ENCODE measurements around the gene RAPGEF2.
"Not testable (repeated sequence)": the region's sequence is repeated elsewhere in the genome, so short reads cannot be mapped to it uniquely, and the experiment has no call there.

The RAPGEF2 gene

DNA sequence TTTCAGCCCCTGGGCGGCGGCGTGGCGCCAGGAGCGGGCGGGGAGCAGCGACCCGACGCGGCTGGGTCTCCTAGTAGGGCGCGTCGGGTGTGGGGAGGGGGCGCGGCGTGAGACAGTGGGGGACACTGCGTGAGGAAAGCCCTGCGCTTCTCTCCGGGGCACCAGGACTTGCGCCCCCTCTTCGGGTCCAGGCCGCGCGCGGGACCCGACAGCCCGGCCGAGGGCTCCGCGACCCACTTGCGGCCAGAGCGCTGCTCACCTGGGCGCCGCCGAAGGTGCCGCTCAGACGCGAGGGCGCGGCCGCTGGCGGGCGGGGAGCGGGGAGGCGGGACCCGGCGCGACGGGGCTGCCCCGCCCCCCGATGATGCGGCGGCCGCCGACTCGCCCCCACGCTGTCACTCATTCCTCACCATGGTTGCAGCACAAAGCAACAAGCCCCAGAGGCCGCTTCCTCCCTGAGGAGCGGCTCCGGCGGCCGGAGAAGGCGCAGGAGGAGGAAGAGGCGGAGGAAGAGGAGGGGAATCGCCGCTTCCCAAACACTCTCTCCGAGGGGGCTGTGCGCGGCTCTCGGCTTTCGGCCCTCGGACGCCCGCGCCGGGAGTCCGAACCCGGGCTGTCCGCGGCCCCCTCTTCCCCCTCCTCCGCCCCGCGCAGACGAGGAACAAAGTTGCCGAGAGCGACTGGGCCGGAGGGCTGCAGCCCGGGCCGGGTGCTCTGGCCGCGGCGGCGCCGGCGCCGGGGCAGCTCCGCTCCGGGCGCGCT is at the start of gene RAPGEF2:
TSS of gene RAPGEF2 (plus strand) at position 458 of the 762 bp plus-strand sequence. CDS start 1,084 bp downstream, outside the sequence.
- DNase-seq = peak; percentile 85

GRCh38 chr4:159055833-159056232 is 47.0 kb upstream of the RAPGEF2 start:
- DNase-seq = no peak

DNA sequence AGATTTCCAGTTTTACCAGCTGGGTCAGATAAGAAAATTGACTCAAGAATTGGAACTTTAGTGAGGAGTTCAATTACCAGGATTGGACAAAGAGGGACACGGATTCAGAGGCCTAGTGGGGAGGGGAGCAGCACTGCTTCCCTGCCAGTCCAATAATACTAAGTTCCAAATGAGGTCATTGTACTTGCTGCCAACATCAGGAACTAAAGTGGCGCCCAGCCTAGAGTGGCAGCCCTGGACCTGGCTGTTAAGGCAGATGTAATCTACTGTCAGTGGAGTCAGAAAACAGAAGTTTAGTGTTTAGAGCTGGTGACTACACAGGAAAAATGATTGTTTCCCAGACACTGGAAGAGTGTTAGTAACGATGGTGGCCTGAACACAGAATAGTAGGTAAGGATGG is 42.7 kb upstream of the RAPGEF2 start:
- no peak for DNase-seq

DNA sequence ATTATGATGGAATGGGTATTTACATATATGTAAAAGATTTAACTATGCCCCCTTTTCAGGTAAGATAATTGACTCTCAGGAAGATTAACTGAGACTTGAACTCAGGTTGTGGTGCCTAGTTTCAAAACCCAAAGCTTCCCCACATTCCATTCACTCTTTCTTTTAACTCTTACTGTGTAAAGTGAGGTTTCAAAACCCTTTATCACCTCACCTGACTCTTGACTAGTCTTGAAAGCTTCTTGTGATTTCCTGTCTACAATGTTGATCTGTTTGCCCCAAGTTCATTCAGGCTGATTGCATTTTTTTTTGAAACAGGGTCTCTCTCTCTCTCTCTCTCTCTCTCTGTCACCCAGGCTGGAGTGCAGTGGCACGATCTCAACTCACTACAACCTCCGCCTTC is 40.5 kb upstream of the RAPGEF2 start:
- no peak for DNase-seq

DNA sequence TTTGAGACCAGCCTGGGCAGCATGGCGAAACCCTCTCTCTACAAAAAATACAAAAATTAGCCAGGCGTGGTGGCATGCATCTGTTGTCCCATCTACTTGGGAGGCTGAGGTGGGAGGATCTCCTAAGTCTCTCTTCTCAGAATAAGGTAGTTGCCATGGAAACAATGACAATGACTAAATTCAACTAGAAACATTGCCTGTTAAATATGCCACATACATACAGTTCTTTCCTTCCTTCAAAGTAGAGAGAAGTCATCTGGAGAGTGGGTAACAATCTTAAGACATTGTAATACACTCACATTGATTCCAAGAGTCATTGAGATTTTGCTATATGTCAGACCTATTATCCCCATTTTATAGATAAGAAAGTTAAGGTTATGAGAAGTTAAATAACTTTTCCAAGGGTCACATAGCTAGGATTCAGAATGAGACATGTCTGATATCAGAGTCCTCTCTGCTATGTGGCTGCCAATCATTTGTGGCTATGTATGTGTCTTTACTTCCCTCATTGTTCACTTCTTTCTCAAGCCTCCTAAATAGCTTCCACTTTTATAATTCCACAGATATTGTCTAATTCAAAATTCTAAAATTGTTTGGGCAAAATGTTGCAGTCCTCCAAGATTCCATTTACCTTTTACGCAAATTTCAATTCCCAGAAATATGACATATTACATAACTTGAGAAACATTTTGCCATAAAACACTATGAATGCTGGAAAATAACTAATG is 37.2 kb upstream of the RAPGEF2 start:
- DNase-seq = no peak

GRCh38 chr4:159068139-159068538 is 34.7 kb upstream of the RAPGEF2 start:
- DNase-seq = not testable (repeated sequence)

- no peak for DNase-seq
Observed at GRCh38 chr4:159069922-159070321, 33.0 kb upstream of the RAPGEF2 start.

GRCh38 chr4:159070742-159071141 is 32.1 kb upstream of the RAPGEF2 start:
- no peak for DNase-seq

- no peak for DNase-seq
Observed at GRCh38 chr4:159071178-159071968, 31.5 kb upstream of the RAPGEF2 start.

DNA sequence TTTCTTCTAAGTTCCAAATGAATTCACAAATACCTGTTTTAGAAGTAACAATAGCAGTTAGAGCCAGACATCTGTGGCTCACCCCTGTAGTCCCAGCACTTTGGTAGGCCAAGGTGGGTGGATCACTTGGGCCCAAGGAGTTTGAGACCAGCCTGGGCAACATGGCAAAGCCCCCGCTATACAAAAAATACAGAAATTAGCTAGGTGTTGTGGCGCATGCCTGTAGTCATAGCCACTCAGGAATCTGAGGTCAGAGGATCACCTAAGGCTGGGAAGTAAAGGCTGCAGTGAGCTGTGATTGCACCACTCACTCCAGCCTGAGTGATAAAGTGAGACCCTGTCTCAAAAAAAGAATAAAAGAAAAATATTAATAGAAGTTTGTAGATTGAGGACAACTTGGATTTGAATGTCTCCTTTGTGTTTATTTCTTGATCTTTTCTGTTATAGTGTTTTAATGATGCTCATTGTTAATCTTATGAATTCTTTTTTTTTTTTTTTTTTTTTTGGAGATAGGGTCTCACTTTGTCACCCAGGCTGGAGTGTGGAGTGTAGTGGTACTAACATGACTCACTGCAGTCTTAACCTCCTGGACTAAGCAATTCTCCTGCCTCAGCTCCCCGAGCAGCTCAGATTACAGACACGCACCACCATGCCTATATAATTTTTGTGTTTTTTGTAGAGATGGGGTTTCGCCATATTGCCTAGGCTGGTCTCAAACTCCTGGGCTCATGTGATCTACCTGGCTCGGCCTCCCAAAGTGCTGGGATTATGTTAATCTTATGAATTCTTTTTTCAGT is 30.7 kb upstream of the RAPGEF2 start:
- no peak for DNase-seq

DNA sequence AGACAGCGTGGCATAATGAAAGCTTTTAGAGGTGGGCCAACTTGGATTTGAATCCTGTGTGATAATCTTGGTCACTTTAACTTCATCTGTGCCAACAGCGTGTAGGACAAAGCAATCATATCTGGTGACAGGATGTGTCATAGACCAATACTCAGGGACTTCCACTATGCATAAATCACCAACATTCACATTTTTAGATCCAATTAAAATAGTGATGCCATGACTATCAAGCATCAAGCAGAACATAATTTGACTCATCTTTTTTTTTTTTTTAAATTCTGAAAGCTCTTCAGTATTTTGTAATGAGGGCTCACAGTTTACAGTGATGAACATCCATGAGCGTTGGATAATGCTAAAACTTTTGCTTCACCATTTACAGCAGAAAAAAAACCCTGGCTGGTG is 27.3 kb upstream of the RAPGEF2 start:
- no peak for DNase-seq

GRCh38 chr4:159077018-159077417 is 25.9 kb upstream of the RAPGEF2 start:
- not testable (repeated sequence) for DNase-seq

- no peak for DNase-seq
Observed at GRCh38 chr4:159077702-159078495, 25.0 kb upstream of the RAPGEF2 start.

GRCh38 chr4:159079074-159079473 is 23.8 kb upstream of the RAPGEF2 start:
- no peak for DNase-seq

DNA sequence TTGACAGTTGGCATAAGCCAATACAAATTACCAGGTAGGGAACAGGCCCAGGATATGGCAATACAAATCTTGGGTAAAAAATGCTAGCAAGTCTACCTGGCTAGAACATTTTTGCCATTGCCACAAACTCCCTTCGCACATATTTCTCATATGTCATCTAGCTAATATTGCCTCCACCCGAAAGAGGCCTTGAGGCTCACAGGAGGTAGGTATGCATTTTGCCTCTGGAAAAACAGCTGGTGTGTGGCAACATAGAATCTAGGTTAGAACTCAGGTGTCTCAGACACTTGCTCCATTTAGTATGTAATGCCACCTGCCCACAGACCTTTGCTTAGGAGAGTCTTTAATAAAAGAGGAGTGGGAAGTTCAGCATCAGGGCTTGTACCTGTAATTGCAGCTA is 16.3 kb upstream of the RAPGEF2 start:
- no peak for DNase-seq

DNA sequence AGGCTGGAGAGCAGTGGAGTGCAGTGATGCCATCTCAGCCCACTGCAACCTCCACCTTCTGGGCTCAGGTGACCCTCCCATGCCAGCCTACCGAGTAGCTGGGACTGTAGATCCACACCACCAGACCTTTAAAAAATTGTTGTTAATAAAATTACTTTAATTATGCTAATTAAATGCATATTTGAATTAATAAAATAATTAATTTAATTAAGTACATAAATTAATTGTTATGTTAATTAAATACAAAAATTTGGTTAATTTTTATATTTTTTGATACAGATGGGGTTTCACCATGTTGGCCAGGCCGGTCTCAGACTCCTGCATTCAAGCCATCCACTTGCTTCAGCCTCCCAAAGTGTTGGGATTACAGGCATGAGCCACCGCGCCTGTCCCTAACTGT is 12.6 kb upstream of the RAPGEF2 start:
- DNase-seq = no peak

DNA sequence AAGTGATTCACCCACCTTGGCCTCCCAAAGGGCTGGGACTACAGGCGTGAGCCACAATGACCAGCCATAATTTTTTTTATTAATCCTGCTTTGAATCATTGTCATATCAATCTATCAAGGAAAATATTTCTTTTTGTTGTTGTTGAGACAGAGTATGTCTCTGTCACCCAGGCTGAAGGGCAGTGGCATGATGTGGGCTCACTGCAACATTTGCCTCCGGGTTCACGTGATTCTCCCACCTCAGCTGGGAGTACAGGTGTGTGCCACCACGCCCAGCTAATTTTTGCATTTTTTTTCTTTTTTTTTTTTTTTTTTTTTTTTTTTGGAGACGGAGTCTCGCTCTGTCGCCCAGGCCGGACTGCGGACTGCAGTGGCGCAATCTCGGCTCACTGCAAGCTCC is 8.7 kb upstream of the RAPGEF2 start:
- DNase-seq = not testable (repeated sequence)

DNA sequence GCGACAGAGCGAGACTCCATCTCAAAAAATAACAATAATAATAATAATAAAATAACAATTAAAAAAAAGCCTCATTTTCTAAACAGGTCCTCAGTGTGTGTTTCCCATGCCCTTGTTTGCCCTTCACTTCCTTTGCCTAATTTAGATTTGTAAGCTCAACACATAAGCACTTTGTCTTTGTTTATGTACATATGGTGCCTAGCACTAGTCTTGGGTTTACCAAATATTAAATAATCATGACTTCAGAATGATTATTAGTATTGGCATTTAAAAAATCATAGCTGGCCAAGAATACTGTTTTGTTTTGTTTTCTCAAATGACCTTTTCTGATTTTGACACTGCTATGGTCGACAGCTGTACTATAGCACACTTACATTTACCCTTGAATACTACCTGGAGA is 6.4 kb upstream of the RAPGEF2 start:
- no peak for DNase-seq

DNA sequence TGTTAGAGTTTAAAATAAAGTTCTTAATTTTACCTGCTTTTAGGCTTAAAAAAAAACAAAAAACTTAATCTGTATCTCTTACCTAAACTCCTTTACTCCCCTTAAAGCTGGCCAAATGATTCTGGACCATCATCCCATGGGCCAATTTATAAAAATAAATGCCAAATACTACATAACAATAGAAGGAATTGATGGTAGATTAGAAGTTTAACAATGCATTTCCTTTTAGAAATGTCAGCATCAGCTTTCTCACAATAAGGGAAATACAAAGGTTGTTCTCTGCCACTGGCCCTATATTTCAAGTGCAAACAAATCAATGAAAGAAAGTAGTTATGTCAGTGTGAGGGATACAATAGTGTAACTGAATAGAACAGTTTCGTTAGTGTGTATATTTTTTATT is 5.7 kb upstream of the RAPGEF2 start:
- DNase-seq = no peak

GRCh38 chr4:159097785-159098184 is 5.1 kb upstream of the RAPGEF2 start:
- DNase-seq = no peak

DNA sequence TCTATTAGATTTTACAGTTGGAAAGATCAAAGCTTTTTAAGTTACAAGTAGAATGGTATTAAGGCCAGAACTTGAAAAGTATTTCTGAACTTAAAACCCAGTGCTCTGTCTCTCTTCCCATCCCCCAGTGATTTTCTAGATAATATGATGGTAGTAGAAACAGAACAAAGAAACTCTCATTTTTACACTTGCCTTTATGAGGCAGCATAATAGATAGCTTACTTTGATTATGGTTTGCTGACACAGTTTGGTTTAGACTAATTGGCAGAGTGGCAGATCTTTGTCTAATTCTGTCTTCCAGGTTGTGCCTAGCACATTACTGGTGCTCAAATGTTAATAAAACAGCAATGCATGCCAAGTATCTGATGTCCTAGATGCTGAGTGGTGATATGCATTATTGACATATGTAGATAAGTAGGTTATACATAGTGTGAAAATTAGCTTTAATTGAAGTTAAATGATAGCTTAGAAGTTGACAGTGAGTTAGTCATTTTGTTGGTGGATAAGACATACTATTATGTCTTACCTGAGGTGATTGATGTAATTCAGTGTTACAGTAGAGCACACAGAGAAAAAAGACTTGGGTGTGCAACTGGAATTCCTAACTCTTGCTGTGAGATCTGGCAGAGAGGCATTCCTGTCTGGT is 4.3 kb upstream of the RAPGEF2 start:
- DNase-seq = no peak

Data from activated CD8-positive, alpha-beta memory T cell treated with anti-CD3 and anti-CD28 coated beads, Interleukin-2, amount 50 U/mL, for 4 hours (primary cell).